CD4-positive, alpha-beta T cell treated with Interleukin-12 subunit alpha and Interleukin-12 subunit beta, for 1 hour (primary cell): ENCODE results near the gene C15orf39.

Experiments used
- DNase-seq: peaks from one replicate; pipeline ENCODE4 v3.0.0-alpha.2; 2020

C15orf39 gene

GRCh38 chr15:75174102-75174501 lies 27.6 kb upstream of the C15orf39 start:
- DNase-seq = no peak

GRCh38 chr15:75174729-75175128 lies 27.0 kb upstream of the C15orf39 start:
- no peak for DNase-seq

GRCh38 chr15:75176396-75176761 lies 25.3 kb upstream of the C15orf39 start:
- no peak for DNase-seq

- no peak for DNase-seq
Observed at GRCh38 chr15:75177360-75178071, 24.2 kb upstream of the C15orf39 start.

GRCh38 chr15:75178171-75178937 lies 23.3 kb upstream of the C15orf39 start:
- DNase-seq = no peak

- DNase-seq = no peak
Observed at GRCh38 chr15:75178938-75179745, 22.5 kb upstream of the C15orf39 start.

- no peak for DNase-seq
Observed at GRCh38 chr15:75179746-75180140, 21.9 kb upstream of the C15orf39 start.

GRCh38 chr15:75181780-75182179 lies 19.9 kb upstream of the C15orf39 start:
- DNase-seq = no peak

GRCh38 chr15:75182187-75183131 lies 19.2 kb upstream of the C15orf39 start:
- DNase-seq = no peak

- no peak for DNase-seq
Observed at GRCh38 chr15:75185271-75186029, 16.2 kb upstream of the C15orf39 start.

GRCh38 chr15:75186044-75186443 lies 15.6 kb upstream of the C15orf39 start:
- DNase-seq = no peak

- DNase-seq = no peak
Observed at GRCh38 chr15:75188499-75188898, 13.2 kb upstream of the C15orf39 start.

GRCh38 chr15:75191235-75191634 lies 10.4 kb upstream of the C15orf39 start:
- DNase-seq = no peak

GRCh38 chr15:75192307-75192706 lies 9.4 kb upstream of the C15orf39 start:
- no peak for DNase-seq

GRCh38 chr15:75193272-75193671 lies 8.4 kb upstream of the C15orf39 start:
- DNase-seq = no peak

- no peak for DNase-seq
Observed at GRCh38 chr15:75193976-75194375, 7.7 kb upstream of the C15orf39 start.

- no peak for DNase-seq
Observed at GRCh38 chr15:75194397-75194796, 7.3 kb upstream of the C15orf39 start.

GRCh38 chr15:75195122-75195765 lies 6.4 kb upstream of the C15orf39 start:
- no peak for DNase-seq

- DNase-seq = no peak
Observed at GRCh38 chr15:75195766-75196241, 5.9 kb upstream of the C15orf39 start.

GRCh38 chr15:75197062-75197630 lies 4.5 kb upstream of the C15orf39 start:
- no peak for DNase-seq
